Breast epithelium (tissue), 3 donors: ENCODE measurements around the gene SSR2.

Source experiments
- POLR2A ChIP-seq: fragments of 450-650 bp; IDR thresholded peaks from one replicate; pipeline ENCODE4 v1.6.1; 2016; ENCODE audit warnings: antibody characterized with exemption, mild to moderate bottlenecking, moderate library complexity
- TF ChIP-seq, protein P1 (sequence below), 3 donors: fragments of 450-650 bp; IDR thresholded peaks; one replicate each; pipeline ENCODE4 v1.5.1; 2016 to 2017; ENCODE audit warnings: antibody characterized with exemption in 3 of 3, mild to moderate bottlenecking in 3 of 3, moderate library complexity in 3 of 3

DNA sequence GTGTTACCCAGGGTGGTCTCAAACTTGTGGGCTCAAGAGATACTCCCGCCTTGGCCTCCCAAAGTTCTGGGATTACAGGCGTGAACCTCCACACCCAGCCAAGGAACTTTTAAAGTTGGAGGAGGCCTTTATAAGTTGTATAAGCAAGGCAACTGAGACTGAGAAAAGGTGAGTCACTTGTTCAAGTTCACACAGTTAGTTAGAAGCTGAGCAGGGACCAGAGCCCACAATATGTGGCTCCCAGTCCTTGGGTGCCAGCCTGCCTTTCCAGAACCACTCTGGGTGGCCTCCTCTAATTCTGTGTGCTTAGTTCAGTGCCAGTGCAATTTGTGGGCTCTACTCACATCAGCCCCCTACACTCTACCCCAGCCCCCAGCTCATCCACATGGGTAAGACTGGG lies 43.9 kb upstream of the SSR2 start:
- TF ChIP-seq, protein P1, sequence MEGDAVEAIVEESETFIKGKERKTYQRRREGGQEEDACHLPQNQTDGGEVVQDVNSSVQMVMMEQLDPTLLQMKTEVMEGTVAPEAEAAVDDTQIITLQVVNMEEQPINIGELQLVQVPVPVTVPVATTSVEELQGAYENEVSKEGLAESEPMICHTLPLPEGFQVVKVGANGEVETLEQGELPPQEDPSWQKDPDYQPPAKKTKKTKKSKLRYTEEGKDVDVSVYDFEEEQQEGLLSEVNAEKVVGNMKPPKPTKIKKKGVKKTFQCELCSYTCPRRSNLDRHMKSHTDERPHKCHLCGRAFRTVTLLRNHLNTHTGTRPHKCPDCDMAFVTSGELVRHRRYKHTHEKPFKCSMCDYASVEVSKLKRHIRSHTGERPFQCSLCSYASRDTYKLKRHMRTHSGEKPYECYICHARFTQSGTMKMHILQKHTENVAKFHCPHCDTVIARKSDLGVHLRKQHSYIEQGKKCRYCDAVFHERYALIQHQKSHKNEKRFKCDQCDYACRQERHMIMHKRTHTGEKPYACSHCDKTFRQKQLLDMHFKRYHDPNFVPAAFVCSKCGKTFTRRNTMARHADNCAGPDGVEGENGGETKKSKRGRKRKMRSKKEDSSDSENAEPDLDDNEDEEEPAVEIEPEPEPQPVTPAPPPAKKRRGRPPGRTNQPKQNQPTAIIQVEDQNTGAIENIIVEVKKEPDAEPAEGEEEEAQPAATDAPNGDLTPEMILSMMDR (IDR thresholded peaks at IDR 0.05), result no peak
- TF ChIP-seq POLR2A, result no peak
